Activated CD8-positive, alpha-beta memory T cell treated with anti-CD3 and anti-CD28 coated beads for 48 hours (primary cell): ENCODE results near the gene OVAAL.
A peak's percentile ranks its signal among the peaks of the same experiment; 100 is the strongest.

Experiments used
- DNase-seq, 3 experiments: peaks; one replicate each; pipeline ENCODE4 v3.0.0-alpha.2; 2020; ENCODE audit warnings: low read depth in 2 of 3, low spot score in 2 of 3

Gene OVAAL

GRCh38 chr1:180568184-180568583 is 9.4 kb downstream of the OVAAL start:
- no peak for DNase-seq

GRCh38 chr1:180571060-180571831 is 12.5 kb downstream of the OVAAL start:
- DNase-seq = no peak

GRCh38 chr1:180571832-180572636 is 13.3 kb downstream of the OVAAL start:
- DNase-seq = peak in 2 of 3 experiments; percentile 12 to 14

GRCh38 chr1:180572760-180573159 is 14.0 kb downstream of the OVAAL start:
- DNase-seq = no peak

GRCh38 chr1:180574031-180574713 is 15.4 kb downstream of the OVAAL start:
- DNase-seq = no peak

GRCh38 chr1:180577361-180577760 is 18.6 kb downstream of the OVAAL start:
- DNase-seq = no peak

GRCh38 chr1:180579961-180580611 is 21.3 kb downstream of the OVAAL start:
- DNase-seq = no peak

- DNase-seq = no peak
These were observed 22.9 kb downstream of the OVAAL start for GRCh38 chr1:180581635-180582039.

GRCh38 chr1:180584869-180585268 is 26.1 kb downstream of the OVAAL start:
- no peak for DNase-seq

GRCh38 chr1:180585994-180586359 is 27.2 kb downstream of the OVAAL start:
- DNase-seq = no peak

GRCh38 chr1:180586671-180587155 is 27.9 kb downstream of the OVAAL start:
- DNase-seq = no peak

- no peak for DNase-seq
These were observed 29.4 kb downstream of the OVAAL start for GRCh38 chr1:180588121-180588520.

GRCh38 chr1:180590889-180591288 is 32.1 kb downstream of the OVAAL start:
- DNase-seq = no peak

- DNase-seq = no peak
These were observed 34.6 kb downstream of the OVAAL start for GRCh38 chr1:180593382-180593781.

GRCh38 chr1:180594723-180595122 is 36.0 kb downstream of the OVAAL start:
- DNase-seq = no peak

GRCh38 chr1:180595966-180596365 is 37.2 kb downstream of the OVAAL start:
- DNase-seq = no peak

GRCh38 chr1:180597520-180597919 is 38.8 kb downstream of the OVAAL start:
- no peak for DNase-seq

- DNase-seq = no peak
These were observed 39.7 kb downstream of the OVAAL start for GRCh38 chr1:180598333-180598974.

GRCh38 chr1:180600343-180600742 is 41.6 kb downstream of the OVAAL start:
- DNase-seq = no peak

GRCh38 chr1:180601512-180601911 is 42.7 kb downstream of the OVAAL start:
- no peak for DNase-seq
